Measurements from ENCODE around the gene NHLRC3. TPM values are rescaled to one million over a fixed set of nuclear protein-coding genes. Genes with fewer than 3 reads are reported as not detected.
"Not testable (repeated sequence)": the region's sequence is repeated elsewhere in the genome, so short reads cannot be mapped to it uniquely, and the experiment has no call there.

NHLRC3 gene, protein sequence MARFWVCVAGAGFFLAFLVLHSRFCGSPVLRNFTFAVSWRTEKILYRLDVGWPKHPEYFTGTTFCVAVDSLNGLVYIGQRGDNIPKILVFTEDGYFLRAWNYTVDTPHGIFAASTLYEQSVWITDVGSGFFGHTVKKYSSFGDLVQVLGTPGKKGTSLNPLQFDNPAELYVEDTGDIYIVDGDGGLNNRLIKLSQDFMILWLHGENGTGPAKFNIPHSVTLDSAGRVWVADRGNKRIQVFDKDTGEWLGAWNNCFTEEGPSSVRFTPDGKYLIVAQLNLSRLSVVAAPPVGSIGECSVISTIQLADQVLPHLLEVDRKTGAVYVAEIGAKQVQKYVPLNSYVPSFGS
- 88.7 TPM for polyA plus RNA-seq (ENCODE audit: insufficient read length)
- long read RNA-seq, donor 1, partial matches to known transcripts = 0 of 3 reads
- long read RNA-seq, donor 1, other reads (novel, unspliced or antisense) = 0 of 3 reads
- long read RNA-seq, donor 2, partial matches to known transcripts = 0 of 5 reads
- long read RNA-seq, donor 2, other reads (novel, unspliced or antisense) = 0 of 5 reads
- long read RNA-seq, donor 3, partial matches to known transcripts = 0 of 1 reads
- long read RNA-seq, donor 3, other reads (novel, unspliced or antisense) = 0 of 1 reads
- long read RNA-seq, donor 4 = 0 reads
- long read RNA-seq, donor 5, transcript NHLRC3-201 (6 exons, 3,275 nt) = major isoform, 5 of 13 reads
- long read RNA-seq, donor 5, partial matches to known transcripts = 5 of 13 reads
- long read RNA-seq, donor 5, other reads (novel, unspliced or antisense) = 0 of 13 reads
- long read RNA-seq, donor 6, partial matches to known transcripts = 0 of 2 reads
- long read RNA-seq, donor 6, other reads (novel, unspliced or antisense) = 0 of 2 reads
- long read RNA-seq, donor 7, partial matches to known transcripts = 13 of 21 reads
- long read RNA-seq, donor 7, other reads (novel, unspliced or antisense) = 0 of 21 reads
- long read RNA-seq, donor 8, partial matches to known transcripts = 0 of 1 reads
- long read RNA-seq, donor 8, other reads (novel, unspliced or antisense) = 0 of 1 reads

DNA sequence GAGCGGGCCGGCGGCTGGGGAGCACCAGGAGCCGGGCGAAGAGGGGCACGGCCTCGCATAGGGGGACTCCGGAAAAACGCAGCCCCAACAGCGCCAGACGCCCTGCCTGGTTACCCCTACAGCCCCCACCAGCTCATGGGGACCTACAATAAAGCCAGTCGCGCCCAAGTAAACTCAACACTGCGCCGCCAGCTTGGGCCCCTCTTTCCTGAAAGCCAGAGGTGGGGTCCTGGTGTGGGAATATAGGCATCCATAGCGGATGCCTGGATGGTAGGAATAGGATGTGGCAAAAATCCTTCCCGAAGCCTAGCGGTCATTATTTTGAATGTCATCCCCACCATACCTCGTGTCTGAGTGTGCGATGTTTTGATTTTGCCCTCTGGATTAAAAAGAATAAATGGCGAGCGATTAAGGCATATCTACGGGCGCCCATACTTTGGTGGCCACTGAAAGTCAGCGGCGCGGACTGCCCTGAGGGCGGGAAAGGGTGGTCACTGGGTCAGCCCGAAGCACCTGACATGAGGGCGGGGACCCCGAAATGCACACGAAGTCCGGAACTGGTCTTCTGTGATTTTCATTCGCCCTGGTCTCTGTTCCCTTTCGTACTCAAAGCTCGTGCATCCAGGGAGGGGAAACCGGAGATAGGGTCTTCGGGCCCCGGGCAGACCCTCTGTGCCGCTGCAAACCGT, at the start of gene NHLRC3, which contains the start of gene PROSER1:
Gene NHLRC3, plus strand, starts transcription at position 577 of the 689 bp plus-strand sequence. CDS start 184 bp downstream, outside the sequence.
Gene PROSER1, minus strand, starts transcription at position 210 of the 689 bp plus-strand sequence. CDS start 847 bp downstream, outside the sequence.
- DNase-seq = peak; percentile 96

DNA sequence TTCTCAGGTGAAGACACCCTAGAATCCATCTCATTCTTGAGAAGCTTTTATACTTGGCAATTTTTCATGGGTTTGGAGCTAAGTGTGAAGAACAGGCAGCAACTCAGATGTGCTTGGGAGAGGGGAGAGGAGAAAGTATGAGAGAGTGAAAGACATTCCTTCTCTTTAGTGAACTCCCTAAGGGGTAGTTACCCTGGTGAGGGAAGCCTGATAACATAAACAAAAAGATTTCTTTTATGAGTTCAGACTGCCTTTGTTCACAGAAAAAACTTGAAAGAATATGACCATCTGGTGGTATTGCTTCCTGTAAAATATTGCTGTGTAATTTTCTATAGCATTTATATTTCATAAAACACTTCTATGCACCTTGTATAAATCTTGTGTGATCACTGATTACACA, 47.6 kb upstream of the NHLRC3 start, which contains the start of gene STOML3:
Gene STOML3, minus strand, starts transcription at position 139 of the 400 bp plus-strand sequence. Its CDS starts 110 bp downstream, at position 29.
- no peak for DNase-seq

DNA sequence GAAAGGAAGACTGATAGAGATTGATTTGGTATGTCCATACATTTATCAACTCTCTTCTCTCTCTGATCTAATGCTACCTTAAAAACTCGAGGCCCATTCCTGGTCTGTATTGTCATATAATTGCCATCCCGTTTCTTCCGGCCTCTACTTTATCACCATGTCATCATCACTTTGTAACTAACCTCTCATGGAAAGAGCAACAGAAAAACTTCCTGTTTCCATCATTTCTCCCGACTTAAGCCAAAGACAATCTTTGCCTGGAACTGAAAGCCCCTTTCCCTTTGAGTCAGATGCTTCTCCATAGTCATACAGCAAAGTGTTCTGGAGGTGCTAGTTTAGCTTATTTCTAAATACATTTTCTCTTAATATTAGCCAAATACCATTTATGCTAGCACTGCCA, 44.9 kb upstream of the NHLRC3 start:
- no peak for DNase-seq

DNA sequence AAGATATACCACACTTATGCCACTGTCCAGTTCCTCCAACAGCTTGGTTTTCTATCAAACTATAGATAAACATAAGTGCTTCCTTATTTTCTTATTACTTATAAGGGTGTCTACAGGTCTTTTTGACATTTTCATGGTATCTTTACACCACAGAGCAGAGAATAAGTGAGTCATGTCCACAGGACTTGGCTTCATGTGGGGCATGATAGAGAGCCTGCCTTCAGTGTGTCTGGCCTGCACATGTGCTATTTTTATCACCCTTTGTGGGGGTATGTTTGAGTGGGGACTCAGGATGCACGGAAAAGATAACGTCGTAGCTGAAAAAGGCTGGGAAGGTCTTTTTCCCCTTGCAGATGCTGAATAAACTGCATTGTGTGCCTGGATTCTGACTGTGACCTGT, 39.5 kb upstream of the NHLRC3 start:
- no peak for DNase-seq

DNA sequence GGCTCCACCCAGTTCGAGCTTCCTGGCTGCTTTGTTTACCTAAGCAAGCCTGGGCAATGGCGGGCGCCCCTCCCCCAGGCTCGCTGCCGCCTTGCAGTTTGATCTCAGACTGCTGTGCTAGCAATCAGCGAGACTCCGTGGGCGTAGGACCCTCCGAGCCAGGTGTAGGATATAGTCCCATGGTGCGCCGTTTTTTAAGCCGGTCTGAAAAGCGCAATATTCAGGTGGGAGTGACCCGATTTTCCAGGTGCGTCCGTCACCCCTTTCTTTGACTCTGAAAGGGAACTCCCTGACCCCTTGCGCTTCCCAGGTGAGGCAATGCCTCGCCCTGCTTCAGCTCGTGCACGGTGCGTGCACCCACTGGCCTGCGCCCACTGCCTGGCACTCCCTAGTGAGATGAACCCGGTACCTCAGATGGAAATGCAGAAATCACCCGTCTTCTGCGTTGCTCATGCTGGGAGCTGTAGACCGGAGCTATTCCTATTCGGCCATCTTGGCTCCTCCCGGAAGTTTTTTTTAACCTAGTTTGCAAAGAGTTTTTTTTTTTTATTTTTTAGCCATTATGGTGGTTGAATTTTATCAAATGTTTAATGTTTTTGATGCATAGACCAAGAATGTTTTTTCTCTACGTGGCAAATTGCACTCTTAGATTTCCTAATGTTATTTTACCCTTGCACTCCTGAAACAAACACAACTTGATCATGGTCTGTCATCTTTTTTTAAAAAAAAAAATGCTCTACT, 31.7 kb upstream of the NHLRC3 start:
- DNase-seq = not testable (repeated sequence)

DNA sequence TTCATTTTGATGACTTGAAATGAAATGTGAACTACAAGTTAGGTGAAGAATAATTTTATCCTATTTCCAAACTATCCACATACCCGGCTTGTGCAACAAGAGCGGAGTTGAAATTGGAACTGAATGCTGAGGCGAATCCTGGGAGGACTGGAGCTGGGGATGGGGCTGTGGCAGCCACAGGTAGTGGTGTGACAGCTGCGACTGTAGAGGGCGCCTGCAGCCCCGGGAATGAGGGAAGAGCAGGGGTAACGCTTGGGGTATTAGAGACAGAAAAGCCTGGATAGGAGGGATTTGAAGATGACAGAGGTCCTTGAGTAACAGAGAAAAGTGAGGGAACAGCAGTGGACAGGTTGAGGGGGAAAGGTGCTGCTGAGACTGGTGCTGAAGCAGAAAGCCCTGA, 25.6 kb upstream of the NHLRC3 start:
- no peak for DNase-seq

DNA sequence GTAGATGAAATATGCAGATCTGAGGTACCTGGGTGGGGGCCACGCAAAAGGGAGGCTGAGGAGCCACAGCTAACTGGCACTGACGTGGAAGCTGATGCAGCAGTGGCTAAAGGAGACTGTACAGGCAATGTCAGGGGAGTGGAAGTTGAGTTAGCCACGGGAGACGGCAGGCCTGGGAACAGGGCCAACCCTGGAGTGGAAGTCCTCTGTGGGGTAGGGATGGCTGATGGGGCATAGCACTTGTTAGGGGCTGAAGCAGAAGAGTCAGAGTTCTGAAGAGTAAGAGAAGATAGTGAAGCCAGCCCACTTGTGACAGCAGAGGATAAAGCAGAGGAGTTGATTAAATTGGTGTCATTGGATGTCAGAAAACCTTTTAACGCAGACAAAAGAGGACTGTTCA, 24.8 kb upstream of the NHLRC3 start:
- no peak for DNase-seq

DNA sequence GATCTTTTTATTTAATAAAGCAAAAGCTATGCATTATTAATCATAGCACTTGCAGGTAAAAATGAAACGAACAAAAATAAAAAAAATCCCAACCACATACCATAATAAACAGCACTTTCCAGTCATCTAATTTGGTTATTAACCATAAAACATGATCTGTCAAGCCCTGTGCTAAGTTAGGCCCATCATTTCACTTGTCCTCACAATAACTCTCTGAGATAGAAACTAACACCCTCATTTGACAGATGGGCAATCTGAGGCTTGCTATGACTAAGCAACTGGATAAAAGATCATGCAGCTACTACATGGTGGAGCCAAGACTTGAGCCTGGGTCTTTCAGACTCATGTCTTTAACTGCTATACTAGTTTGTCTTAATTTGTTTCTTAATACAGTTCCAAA, 22.2 kb upstream of the NHLRC3 start:
- no peak for DNase-seq

DNA sequence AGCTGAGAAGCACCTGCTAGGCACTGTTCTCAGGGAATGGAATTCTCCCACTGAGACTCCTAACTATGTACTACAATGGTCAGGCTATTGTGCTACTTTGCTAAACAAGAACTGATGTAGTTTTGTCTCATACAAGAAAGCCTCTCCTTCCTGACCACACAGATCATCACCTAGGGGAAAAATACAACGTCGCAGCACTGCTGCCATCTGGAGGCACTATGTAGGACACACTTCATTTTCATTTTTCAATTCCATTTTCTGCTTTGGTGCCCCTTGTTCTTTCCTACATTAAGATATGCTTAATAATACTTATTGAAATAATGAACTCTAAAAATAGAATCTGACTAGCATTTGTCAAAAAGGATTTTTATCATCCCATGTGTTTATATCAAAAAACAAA, 21.5 kb upstream of the NHLRC3 start:
- peak; percentile 13 for DNase-seq

DNA sequence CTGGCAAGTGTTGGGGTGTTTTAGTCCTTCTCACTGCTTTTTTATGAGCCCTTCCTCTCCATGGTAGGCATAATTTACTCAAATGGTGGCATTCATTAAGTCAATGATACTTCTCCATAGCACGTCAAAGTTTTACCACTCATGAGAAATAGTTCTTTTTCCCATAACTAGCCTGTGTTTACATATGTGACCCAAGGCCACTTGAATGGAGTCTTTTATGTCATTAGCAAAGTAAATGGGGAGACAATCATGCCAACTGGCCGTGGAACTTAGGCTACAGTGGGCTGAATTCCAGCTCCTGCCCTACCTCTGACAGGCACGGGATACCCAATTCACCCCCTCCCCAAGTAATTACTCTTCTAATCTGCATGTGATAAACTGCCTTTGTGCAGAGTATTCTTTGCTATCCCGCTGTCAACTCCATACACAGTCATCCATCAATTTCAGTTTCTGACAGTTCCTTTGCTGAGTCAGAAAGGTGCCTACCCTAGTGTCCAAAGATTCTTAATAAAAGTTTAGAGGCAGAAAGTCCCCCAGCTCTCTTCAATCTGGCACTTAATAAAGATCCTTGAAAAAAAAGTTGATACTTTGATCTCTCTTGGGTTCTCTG, 17.3 kb upstream of the NHLRC3 start:
- no peak for DNase-seq

DNA sequence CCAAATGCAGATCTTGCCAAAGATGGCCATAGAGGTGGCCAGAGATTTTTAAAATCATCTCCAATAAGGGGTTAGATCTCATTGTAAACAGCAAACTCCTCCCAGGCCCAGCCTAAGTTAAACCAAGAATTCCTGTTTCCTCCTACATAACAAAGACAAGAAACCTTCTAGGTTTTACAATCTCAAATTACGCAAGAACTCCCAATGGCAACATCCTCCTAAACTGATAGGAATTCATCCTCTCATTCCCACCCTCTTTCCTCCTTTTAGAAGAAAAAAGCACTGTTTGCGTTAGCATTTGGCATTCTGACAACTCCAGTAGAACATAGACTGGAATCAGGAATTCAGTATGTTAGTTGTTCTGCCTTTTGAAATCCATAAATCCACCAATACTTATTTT, 14.9 kb upstream of the NHLRC3 start:
- no peak for DNase-seq

DNA sequence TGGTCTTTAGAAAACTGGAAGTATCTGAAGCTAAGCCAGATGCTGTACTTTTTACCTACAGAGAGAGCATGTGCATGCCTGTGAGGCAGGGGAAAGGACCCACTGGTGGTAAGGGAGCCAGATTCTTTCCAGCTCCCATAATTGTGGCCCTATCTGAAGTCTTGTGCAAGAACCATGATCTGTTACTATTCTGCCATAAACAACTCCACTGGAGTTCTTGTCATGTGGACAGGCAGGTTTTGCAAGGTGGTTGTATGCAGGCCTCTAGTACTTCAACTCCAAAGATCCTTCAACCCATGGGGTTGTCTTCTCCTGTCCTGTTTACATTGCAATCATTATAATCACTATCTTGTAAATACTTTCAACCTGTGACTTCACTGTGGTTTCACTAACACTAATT, 14.5 kb upstream of the NHLRC3 start:
- DNase-seq = no peak

DNA sequence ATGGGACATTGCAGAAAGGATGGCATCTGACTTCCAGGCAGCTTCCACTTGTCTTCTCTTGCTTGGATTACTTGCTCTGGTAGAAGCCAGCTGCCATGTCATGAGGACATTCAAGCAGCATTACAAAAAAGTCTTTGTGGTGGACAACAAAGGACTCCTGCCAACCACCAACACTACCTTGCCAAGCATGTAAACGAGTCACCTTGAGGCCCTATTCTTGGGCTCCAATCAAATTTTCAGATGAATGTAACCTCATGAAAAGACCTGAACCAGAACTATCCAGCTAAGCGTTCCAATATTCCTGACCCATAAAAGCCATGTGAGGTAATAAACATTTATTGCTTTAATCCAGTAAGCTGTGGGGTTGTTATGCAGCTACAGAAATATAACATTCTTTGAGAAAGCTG, 12.8 kb upstream of the NHLRC3 start:
- DNase-seq = no peak

DNA sequence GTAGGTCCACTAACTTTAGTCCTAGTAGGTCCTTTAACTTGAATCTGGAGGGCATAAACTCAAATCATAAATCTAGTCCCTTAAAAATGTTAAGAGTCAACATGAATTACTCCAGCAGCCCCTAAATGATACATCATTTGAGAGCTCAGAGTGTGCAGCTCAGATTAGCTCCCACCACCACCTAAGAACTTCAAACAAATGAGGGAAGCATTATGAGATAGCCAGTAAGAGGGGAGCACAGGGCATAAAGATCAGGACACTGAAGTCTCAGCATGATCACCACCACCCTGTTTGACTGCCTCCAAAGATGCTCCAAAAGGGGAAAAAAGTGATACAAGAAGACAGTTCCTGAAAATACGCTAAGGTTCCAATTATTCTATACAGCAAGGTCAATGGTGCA, 6.1 kb upstream of the NHLRC3 start:
- no peak for DNase-seq

DNA sequence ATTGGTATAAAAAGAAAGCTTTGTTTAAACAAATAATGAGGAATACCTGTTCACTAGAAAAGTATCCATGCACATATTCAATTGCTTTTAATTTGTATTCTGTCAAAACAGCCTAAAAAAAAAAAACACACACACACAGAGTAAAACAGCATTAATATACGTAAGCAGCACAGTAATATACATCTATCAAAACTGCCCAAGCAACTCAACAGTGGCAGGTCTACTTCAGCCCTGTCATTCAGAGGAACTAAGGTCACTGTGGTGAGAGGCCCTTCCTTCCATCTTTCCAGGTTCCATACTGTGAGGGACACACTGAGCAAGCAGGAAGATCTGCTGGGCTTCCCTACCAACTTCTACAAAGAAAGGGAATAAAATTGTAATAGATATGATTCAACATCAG, 4.2 kb upstream of the NHLRC3 start:
- DNase-seq = no peak

DNA sequence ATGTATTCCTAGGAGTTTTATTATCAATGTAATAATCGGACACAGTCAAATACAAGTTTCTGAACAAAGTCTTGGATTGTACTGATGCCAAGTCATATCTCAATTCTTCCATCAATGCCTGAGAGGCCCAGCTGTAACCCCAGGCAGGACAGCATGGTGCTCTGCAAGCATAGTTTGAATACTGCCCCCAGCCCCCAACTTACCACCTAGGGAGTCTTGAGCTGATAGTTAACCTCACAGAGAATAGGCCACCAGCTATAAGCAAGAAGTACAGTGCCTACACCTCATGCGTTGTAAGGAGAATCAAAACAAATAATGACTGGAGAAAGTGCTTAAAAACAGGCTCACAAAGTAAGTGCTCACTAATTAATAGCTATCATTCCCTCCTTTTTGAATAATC, 3.1 kb upstream of the NHLRC3 start:
- no peak for DNase-seq

DNA sequence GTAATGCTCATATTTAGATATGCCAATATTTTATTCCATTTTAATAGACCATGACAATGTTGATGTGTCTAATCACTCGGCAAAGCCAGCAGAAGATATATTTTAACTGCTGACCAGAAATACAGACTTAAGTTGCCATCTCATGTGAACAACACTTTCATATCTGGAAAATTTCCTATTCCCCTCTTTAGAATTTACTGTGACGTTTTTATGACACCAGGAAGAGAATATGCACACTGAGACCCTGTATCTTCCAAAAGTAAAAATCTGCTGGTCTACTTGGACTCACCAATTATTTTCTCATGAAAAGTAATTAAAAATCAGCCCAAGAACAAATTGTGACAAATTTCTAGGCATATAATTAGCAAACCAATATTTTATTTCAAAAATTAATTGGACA, 2.5 kb upstream of the NHLRC3 start:
- DNase-seq = no peak

DNA sequence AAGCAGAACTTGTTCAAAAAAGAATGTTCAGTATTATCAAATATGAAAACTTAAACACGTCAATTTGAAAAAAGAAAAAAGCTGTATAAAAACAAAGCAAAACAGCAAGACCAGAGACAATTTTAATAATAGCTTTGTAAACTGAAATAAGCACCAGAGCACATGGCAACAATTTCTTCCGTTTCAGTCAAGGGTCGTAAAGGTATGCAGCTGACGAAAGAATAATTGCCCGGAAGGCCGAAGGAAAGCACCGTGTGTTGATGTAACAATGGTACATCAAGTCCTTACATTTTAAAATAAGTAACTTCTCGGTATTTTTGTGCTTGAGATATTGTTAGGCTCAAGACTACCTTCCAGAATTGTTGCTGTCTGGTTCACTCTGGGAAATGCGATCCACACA, 2.0 kb upstream of the NHLRC3 start:
- DNase-seq = peak; percentile 35

DNA sequence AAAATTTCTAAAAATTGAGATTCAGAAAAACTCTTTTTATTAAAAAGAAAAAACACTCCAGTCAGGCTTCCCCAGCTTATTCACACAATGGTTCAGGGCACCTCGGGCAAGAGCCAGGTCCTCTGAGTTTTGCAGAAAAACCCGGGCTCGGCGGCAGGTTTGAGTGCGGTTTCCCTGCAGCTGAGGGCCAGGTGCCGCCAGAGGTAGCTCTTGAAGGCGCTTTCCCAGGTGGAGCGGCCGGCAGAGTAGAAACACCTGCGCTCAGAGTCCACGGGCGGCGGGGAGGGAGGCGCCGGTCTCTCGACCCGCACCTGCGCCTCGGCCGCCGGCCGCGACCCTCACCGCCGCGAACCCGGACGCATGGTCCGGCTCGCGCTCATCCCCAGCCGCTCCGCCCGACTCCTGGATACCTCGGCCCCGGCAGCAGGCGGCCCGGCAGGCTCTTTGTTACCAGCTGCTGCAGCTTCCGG, 811 bp upstream of the NHLRC3 start:
- DNase-seq = no peak

DNA sequence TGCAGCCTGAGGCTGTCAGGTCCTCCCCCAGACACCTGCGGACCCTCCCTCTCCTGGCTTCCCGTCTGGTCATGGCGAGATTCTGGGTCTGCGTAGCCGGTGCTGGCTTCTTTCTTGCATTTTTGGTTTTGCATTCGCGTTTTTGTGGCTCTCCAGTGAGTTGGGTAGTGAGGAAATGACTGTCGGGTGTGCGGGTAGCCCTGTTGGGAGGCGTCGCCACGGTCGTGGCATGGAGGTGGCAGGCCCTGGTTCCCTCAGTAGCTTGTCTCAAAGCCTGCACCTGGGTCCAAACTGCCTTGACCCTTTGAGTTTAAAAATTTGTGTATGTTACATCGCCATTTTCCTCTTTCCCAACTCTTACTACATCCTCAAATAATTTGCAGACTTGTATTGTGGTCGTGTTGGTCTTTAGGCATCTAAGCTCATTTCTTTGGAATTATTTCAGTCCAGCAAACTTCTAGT, 344 bp downstream of the NHLRC3 start:
- DNase-seq = no peak

DNA sequence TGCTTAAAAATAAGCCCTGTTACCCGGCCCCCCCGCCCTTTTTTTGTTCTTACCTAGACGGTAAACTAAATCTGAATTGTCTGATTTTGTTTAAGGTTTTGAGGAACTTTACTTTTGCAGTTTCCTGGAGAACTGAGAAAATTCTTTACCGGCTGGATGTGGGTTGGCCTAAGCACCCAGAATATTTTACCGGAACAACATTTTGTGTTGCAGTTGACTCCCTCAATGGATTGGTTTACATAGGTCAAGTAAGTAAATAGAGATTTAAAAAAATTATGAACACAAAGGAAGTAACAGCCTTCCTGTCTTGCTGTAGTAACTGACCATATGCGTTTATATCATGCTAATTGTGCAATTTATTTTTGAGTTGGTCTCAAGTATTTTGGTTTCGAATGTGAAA, 785 bp downstream of the NHLRC3 start:
- DNase-seq = peak; percentile 3

Data from left kidney (tissue), 8 donors.